Measurements from ENCODE around the gene NIPAL4.

GRCh38 chr5:157444224-157444623 is 15.8 kb upstream of the NIPAL4 start:
- TF ChIP-seq CTCF (IDR thresholded peaks at IDR 0.05; ENCODE audit: poor library complexity, severe bottlenecking) (no peak), POLR2AphosphoS5 (IDR thresholded peaks at IDR 0.05) (no peak), EP300 (conservative IDR thresholded peaks at IDR 0.05; ENCODE audit: poor library complexity, severe bottlenecking) (no peak), TAF1 (IDR thresholded peaks at IDR 0.05; ENCODE audit: low read depth) (no peak), SMC3 (conservative IDR thresholded peaks at IDR 0.05; ENCODE audit: poor library complexity) (no peak)
